Activated CD8-positive, alpha-beta T cell treated with anti-CD3 and anti-CD28 coated beads, Interleukin-2, amount 10 ng/mL, durations not matched to agents 7 days and 5 days (primary cell): ENCODE results near the gene PERCC1. TPM values are rescaled to one million over a fixed set of nuclear protein-coding genes. Genes with fewer than 3 reads are reported as not detected.
A peak's percentile ranks its signal among the peaks of the same experiment; 100 is the strongest.

Experiments
- ATAC-seq: fragments of 150-1000 bp; cut with Tn5 transposase; one replicate; pipeline ENCODE4 v1.10.0; 2021; ENCODE audit warnings: moderate library complexity
- CTCF ChIA-PET: fragments of 350-600 bp; sonication (Branson Sonifier 250); formaldehyde crosslinking; loops from one replicate; lab custom pipeline; 2021; ENCODE audit warnings: antibody characterized with exemption; lab: Charles Lee
- POLR2A ChIA-PET: fragments of 350-600 bp; sonication (Branson Sonifier 250); formaldehyde crosslinking; loops from one replicate; lab custom pipeline; 2021; ENCODE audit warnings: antibody characterized with exemption; lab: Charles Lee
- DNase-seq: peaks from one replicate; pipeline ENCODE4 v3.0.0-alpha.2; 2020
- H3K27ac Mint-ChIP-seq: one replicate; pipeline ENCODE4 v1.8.0; 2021; ENCODE audit warnings: mild to moderate bottlenecking, mixed read lengths
- H3K27me3 Mint-ChIP-seq: one replicate; pipeline ENCODE4 v1.8.0; 2021; ENCODE audit warnings: low read depth, mixed read lengths
- H3K36me3 Mint-ChIP-seq: one replicate; pipeline ENCODE4 v1.8.0; 2021; ENCODE audit warnings: low read depth, mixed read lengths
- H3K4me1 Mint-ChIP-seq: one replicate; pipeline ENCODE4 v1.8.0; 2021; ENCODE audit warnings: low read depth, mixed read lengths
- H3K4me3 Mint-ChIP-seq: one replicate; pipeline ENCODE4 v1.8.0; 2021; ENCODE audit warnings: mild to moderate bottlenecking, mixed read lengths
- H3K9me3 Mint-ChIP-seq: one replicate; pipeline ENCODE4 v1.8.0; 2022; ENCODE audit warnings: mixed read lengths; ENCODE audit not compliant: insufficient read depth
- total RNA-seq, 2 experiments: library from RNA; stranded (reverse); gene quantifications; one replicate each; pipeline ENCODE4 v1.2.3, GENCODE V29; 2021

PERCC1 gene
- total RNA-seq, 2 experiments from 2014 or later: 0.37 TPM; not detected in 1

DNA sequence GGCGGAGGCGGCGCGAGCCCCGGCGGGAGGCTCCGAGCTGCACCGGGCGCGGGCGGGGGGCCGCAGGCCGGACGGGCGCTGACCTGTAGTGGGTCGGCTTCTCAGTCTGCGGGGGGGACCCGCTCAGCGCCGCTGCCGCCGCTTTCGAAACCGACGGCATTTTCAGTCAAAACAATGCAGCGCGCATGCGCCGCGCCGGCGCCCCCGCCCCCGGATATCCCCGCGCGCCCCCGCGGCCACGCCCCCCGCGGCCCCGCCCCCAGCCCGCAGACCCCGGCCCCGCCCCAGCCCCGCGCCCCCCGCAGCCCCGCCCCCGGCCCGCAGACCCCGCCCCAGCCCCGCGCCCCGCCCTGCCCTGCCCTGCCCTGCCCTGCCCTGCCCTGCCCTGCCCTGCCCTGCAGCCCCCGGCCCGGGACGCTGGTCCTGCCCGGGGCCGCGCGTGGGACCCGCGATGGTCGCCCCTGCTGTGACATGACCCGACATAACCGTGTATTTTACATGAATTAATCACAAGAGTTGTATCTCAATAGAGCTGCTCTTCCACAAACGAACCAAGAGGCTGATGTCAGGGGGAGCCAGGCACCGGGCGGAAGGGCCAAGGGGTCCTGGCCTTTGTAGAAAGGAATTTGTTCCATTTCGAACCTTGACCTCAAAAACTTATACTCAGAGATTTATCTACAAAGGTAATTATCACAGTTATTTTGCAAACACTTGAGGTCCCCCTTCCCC, 16.2 kb upstream of the PERCC1 start, which contains the start of gene UNKL:
Gene UNKL (minus strand): TSS at position 173 of the 729 bp plus-strand sequence. CDS start 13 bp downstream, at position 160.
- H3K27me3 Mint-ChIP-seq: no peaks in the 10 kb centered on the region
- peak within 1 kb of the TSS; percentile 81 for H3K4me3 Mint-ChIP-seq
- no peaks in the 10 kb centered on the region for H3K9me3 Mint-ChIP-seq
- H3K36me3 Mint-ChIP-seq: peaks cover 12% of the 10 kb centered on the region
- ChIA-PET CTCF (no interaction called here), POLR2A (interaction anchor here (0.6 to 1.2 kb wide), 2 partner anchors 18 to 103 kb away, joined by 4 to 5 read pairs; no protein-coding TSS in a partner anchor)
- DNase-seq (peak; percentile 88), ATAC-seq (peak; percentile 70)
- peaks cover 28% of the 10 kb centered on the region for H3K4me1 Mint-ChIP-seq
- H3K27ac Mint-ChIP-seq: peak within 1 kb of the TSS; percentile 92

DNA sequence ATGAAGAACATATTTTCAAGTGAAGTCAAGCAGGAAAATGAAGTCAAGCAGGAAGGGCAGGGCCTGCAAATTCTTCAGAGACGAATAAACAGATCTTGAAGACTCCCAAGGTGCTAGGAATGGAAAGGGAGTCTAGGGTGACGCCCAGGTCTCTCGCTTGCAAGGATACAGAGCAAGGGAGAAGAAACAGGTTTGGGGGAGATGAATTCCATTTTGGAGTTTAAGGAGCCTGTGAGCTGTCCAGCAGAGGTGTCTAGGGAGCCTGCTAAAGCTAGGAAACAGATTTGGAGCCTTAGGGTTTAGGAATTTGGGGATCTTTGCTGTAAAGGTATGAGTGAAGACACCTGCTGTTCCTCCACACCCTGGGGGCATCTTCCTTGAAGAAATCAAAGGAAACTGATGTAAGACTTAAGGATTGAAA, 14.3 kb upstream of the PERCC1 start:
- DNase-seq: no peak
- Mint-ChIP-seq H3K4me3 (no peak overlapping the region), H3K9me3 (no peaks in the 10 kb centered on the region), H3K27ac (peak overlapping the region; percentile 65), H3K27me3 (no peaks in the 10 kb centered on the region), H3K4me1 (peaks cover 34% of the 10 kb centered on the region), H3K36me3 (peaks cover 12% of the 10 kb centered on the region)
- ChIA-PET POLR2A (no interaction called here), CTCF (interaction anchor here (1.2 kb wide), 1 partner anchor 53 kb away, joined by 3 read pairs; no protein-coding TSS in a partner anchor)
- no peak for ATAC-seq

DNA sequence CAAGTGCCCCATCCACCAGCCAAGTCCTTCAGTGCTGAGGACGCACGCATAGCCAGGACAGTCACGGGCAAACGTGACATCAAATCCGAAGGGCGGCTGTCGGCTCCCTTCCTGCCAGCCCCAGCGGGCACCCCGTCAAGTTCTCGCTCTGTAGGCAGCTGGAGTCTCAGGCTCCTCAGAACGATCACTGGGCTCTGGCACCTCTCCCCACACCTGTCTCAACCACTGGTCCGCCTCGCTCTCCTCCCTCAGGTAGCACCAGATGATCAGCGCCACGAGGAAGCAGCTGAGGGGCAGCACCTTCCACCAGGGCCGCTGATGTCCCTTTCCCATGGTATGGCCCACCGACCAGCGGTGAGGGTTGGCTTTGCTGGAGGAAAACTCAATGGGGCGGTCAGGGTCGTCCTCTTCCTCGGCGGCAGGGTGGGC, 10.8 kb upstream of the PERCC1 start:
- peak; percentile 29 for DNase-seq
- peak; percentile 5 for ATAC-seq
- no peaks in the 10 kb centered on the region for H3K27me3 Mint-ChIP-seq
- H3K4me3 Mint-ChIP-seq: peak overlapping the region; percentile 90
- ChIA-PET CTCF (interaction anchor here (0.9 to 2.1 kb wide), 5 partner anchors 8 to 352 kb away, joined by 3 to 6 read pairs (median 4); partner anchors contain the start of genes EME2, JPT2, MRPS34 and TMEM204), POLR2A (interaction anchor here (0.7 to 2.3 kb wide), 17 partner anchors 15 to 545 kb away, joined by 3 to 11 read pairs (median 5); partner anchors contain the start of genes FAHD1, JPT2, MAPK8IP3 and NME3)
- H3K9me3 Mint-ChIP-seq: peaks cover 4% of the 10 kb centered on the region
- peak overlapping the region; percentile 99 for H3K27ac Mint-ChIP-seq
- peaks cover 33% of the 10 kb centered on the region for H3K4me1 Mint-ChIP-seq
- H3K36me3 Mint-ChIP-seq: peaks cover 13% of the 10 kb centered on the region

- POLR2A ChIA-PET: interaction anchor here (1.2 kb wide), 1 partner anchor 360 kb away, joined by 3 read pairs; no protein-coding TSS in a partner anchor
- DNase-seq (no peak), ATAC-seq (no peak)
- Mint-ChIP-seq H3K36me3 (peaks cover 13% of the 10 kb centered on the region), H3K4me1 (peaks cover 29% of the 10 kb centered on the region), H3K4me3 (peak overlapping the region; percentile 90), H3K27ac (peak overlapping the region; percentile 99), H3K27me3 (no peaks in the 10 kb centered on the region), H3K9me3 (peaks cover 4% of the 10 kb centered on the region)
- CTCF ChIA-PET: interaction anchor here (0.9 to 2.1 kb wide), 2 partner anchors 10 to 58 kb away, joined by 4 to 6 read pairs; no protein-coding TSS in a partner anchor
These were observed 8.8 kb upstream of the PERCC1 start for GRCh38 chr16:1422076-1422475.

- DNase-seq (peak; percentile 27), ATAC-seq (no peak)
- Mint-ChIP-seq H3K27me3 (no peaks in the 10 kb centered on the region), H3K36me3 (peaks cover 9% of the 10 kb centered on the region), H3K4me1 (peaks cover 17% of the 10 kb centered on the region), H3K4me3 (no peak overlapping the region), H3K27ac (no peak overlapping the region), H3K9me3 (peaks cover 4% of the 10 kb centered on the region)
- ChIA-PET POLR2A (no interaction called here), CTCF (no interaction called here)
These were observed 6.8 kb upstream of the PERCC1 start for GRCh38 chr16:1424028-1424427.

DNA sequence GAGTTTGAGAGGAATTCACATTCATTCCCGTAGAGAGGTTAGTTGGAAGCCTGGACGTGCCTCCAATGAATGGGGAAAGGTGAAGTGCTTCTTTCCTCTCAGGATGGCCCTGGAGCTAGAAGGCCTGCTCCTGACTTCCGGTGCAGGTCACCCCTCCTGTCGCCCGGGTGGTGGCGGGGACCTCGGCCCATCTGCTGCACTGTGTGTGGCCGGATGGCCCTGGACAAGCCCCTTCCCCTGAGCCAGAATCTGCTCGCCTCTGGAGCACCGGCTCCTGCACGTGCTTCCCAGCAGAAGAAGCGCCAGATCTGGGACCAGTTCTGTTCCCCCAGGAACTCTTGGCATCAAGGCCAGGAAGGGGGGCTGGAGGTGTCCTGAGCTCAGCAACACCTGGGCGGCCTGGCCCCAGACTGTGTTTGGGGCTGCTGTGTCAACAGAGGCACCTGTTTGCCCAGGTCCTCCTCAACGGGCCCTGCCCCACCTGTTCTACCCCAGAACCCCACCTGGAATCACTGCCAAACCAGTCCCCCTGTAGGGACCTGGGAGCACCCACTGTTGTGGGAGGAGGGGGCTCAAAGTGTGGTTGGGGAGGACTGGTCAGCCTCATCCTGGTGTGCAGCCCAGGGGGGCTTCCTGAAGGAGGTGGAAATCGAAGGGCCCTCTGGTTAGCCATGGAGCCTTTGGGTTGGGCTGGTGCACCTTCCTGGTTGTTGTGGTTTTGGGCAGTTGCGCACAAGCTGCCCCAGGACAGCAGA, 5.1 kb upstream of the PERCC1 start:
- CTCF ChIA-PET: no interaction called here
- POLR2A ChIA-PET: no interaction called here

GRCh38 chr16:1426734-1427471, 4.0 kb upstream of the PERCC1 start:
- Mint-ChIP-seq H3K36me3 (peaks cover 4% of the 10 kb centered on the region), H3K4me3 (no peak overlapping the region), H3K27me3 (no peaks in the 10 kb centered on the region), H3K4me1 (peaks cover 5% of the 10 kb centered on the region), H3K9me3 (peaks cover 4% of the 10 kb centered on the region), H3K27ac (no peak overlapping the region)
- POLR2A ChIA-PET: interaction anchor here (1.0 kb wide), 1 partner anchor 49 kb away, joined by 4 read pairs; no protein-coding TSS in a partner anchor
- CTCF ChIA-PET: no interaction called here
- ATAC-seq: no peak
- DNase-seq: no peak

More for the DNA sequence above, 5.1 kb upstream of the PERCC1 start:
- DNase-seq (no peak), ATAC-seq (no peak)
- Mint-ChIP-seq H3K4me3 (no peak overlapping the region), H3K9me3 (peaks cover 4% of the 10 kb centered on the region), H3K36me3 (peaks cover 5% of the 10 kb centered on the region), H3K4me1 (peaks cover 11% of the 10 kb centered on the region), H3K27me3 (no peaks in the 10 kb centered on the region), H3K27ac (no peak overlapping the region)

DNA sequence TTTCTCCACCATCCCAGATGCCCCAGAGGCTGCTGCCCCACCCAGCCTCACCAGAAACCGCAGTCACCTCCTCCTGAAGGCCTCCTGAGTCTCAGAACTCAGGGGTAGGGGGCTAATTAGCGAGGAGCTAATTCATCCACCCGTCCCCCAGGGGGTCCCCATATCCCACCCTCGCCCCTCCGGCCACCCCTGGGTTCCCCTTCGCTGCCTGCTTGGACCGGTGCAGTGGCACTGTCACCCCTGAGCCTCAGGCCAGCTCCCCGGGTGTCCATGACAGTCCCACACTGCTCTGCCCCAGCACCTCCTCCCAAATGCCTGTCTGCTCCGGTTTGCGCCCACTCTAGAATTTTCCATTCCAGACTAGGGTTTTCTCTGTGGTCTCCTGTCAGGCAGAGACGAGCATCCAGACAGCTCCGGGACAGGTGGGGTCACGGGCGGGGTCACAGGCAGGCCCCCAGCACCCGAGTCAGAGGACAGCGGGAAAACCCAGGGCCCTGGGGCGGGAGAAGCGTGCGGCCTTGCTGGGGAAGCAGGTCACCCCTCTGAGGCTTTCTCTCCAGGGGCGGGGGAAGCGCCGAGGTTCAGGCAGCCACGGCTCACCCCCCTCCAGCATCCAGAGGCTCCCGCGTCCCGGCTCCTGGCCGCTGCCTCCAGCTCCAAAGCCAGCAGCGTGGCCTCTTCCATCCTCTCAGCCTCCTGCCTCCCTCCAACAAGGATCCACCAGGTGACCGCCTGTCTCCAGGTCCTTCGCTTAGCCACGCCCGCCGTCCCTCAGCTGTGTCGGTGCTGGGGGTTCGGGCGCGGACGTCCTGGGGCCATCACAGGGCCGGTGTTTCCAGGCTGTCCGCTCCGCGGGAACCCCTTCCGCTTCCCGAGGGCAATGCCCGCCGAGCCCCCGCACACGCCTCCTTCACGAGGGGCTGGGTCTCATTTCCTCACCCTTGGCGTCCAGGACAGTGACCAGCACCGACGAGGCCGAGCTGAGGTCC, 3.1 kb upstream of the PERCC1 start:
- ChIA-PET POLR2A (interaction anchor here (0.6 kb wide), 1 partner anchor 132 kb away, joined by 3 read pairs; no protein-coding TSS in a partner anchor), CTCF (interaction anchor here (1.2 kb wide), 1 partner anchor 150 kb away, joined by 4 read pairs; no protein-coding TSS in a partner anchor)
- peaks cover 3% of the 10 kb centered on the region for H3K4me1 Mint-ChIP-seq
- no peak overlapping the region for H3K27ac Mint-ChIP-seq
- H3K27me3 Mint-ChIP-seq: no peaks in the 10 kb centered on the region
- no peak for DNase-seq
- ATAC-seq: no peak
- no peaks in the 10 kb centered on the region for H3K9me3 Mint-ChIP-seq
- H3K36me3 Mint-ChIP-seq: no peaks in the 10 kb centered on the region
- no peak overlapping the region for H3K4me3 Mint-ChIP-seq

GRCh38 chr16:1428511-1428910, 2.4 kb upstream of the PERCC1 start:
- Mint-ChIP-seq H3K4me1 (peaks cover 3% of the 10 kb centered on the region), H3K36me3 (no peaks in the 10 kb centered on the region), H3K27me3 (no peaks in the 10 kb centered on the region), H3K9me3 (no peaks in the 10 kb centered on the region), H3K27ac (no peak overlapping the region), H3K4me3 (no peak overlapping the region)
- peak; percentile 70 for ATAC-seq
- CTCF ChIA-PET: interaction anchor here (1.2 kb wide), 1 partner anchor 149 kb away, joined by 4 read pairs; no protein-coding TSS in a partner anchor
- POLR2A ChIA-PET: interaction anchor here (0.6 kb wide), 1 partner anchor 131 kb away, joined by 3 read pairs; no protein-coding TSS in a partner anchor
- DNase-seq: peak; percentile 65

- Mint-ChIP-seq H3K9me3 (no peaks in the 10 kb centered on the region), H3K36me3 (no peaks in the 10 kb centered on the region), H3K4me3 (no peak overlapping the region), H3K27me3 (no peaks in the 10 kb centered on the region), H3K4me1 (peaks cover 3% of the 10 kb centered on the region), H3K27ac (no peak overlapping the region)
- no peak for ATAC-seq
- POLR2A ChIA-PET: interaction anchor here (0.6 kb wide), 1 partner anchor 277 kb away, joined by 4 read pairs; no protein-coding TSS in a partner anchor
- no peak for DNase-seq
- CTCF ChIA-PET: interaction anchor here (1.0 to 1.2 kb wide), 3 partner anchors 148 to 278 kb away, joined by 3 to 4 read pairs (median 4); partner anchors contain the start of gene JPT2
These were observed 1.9 kb upstream of the PERCC1 start for GRCh38 chr16:1429012-1429411.
